Smooth muscle cell (in vitro differentiated cells): ENCODE measurements around the gene DCDC2C. TPM values are rescaled to one million over a fixed set of nuclear protein-coding genes. Genes with fewer than 3 reads are reported as not detected.

Experiments
- DNase-seq: peaks from one replicate; lab custom pipeline; 2025; ENCODE audit not compliant: unreplicated experiment; lab: John Stamatoyannopoulos, UW
- H2AFZ ChIP-seq: fragments of 200-600 bp; sonication (generic); 2 replicates; pipeline ENCODE4 v1.6.0; 2016; ENCODE audit warnings: antibody characterized with exemption, low read depth, mild to moderate bottlenecking
- H3F3A ChIP-seq: fragments of 200-600 bp; sonication (generic); 2 replicates; pipeline ENCODE4 v1.6.0; 2017; ENCODE audit warnings: antibody characterized with exemption, low read depth
- H3K27ac ChIP-seq: fragments of 200-600 bp; sonication (generic); 2 replicates; pipeline ENCODE4 v1.5.1; 2016; ENCODE audit warnings: low read depth, mild to moderate bottlenecking
- H3K27me3 ChIP-seq: fragments of 200-600 bp; sonication (generic); 2 replicates; pipeline ENCODE4 v1.6.1; 2016; ENCODE audit warnings: low read depth, mild to moderate bottlenecking
- H3K36me3 ChIP-seq: fragments of 200-600 bp; sonication (generic); 2 replicates; pipeline ENCODE4 v1.5.1; 2016; ENCODE audit warnings: low read depth
- H3K4me1 ChIP-seq: fragments of 200-600 bp; sonication (generic); 2 replicates; pipeline ENCODE4 v1.5.1; 2016; ENCODE audit warnings: low read depth
- H3K4me2 ChIP-seq: fragments of 200-600 bp; sonication (generic); 2 replicates; pipeline ENCODE4 v1.6.0; 2016; ENCODE audit warnings: mild to moderate bottlenecking
- H3K4me3 ChIP-seq: fragments of 200-600 bp; sonication (generic); 2 replicates; pipeline ENCODE4 v1.5.1; 2016; ENCODE audit warnings: mild to moderate bottlenecking
- H3K79me2 ChIP-seq: fragments of 200-600 bp; sonication (generic); 2 replicates; pipeline ENCODE4 v1.6.0; 2016; ENCODE audit warnings: low read depth, mild to moderate bottlenecking
- H3K9ac ChIP-seq: fragments of 200-600 bp; sonication (generic); 2 replicates; pipeline ENCODE4 v1.6.0; 2016; ENCODE audit warnings: low read depth
- H3K9me3 ChIP-seq: fragments of 200-600 bp; sonication (generic); replicated peaks from 2 replicates; pipeline ENCODE4 v1.5.1; 2016; ENCODE audit warnings: low read depth
- H4K20me1 ChIP-seq: fragments of 200-600 bp; sonication (generic); 2 replicates; pipeline ENCODE4 v1.6.0; 2016; ENCODE audit warnings: low read depth
- CTCF ChIP-seq: fragments of 200-600 bp; sonication (generic); IDR thresholded peaks from 2 replicates; pipeline ENCODE4 v1.5.1; 2017; ENCODE audit warnings: borderline replicate concordance, mild to moderate bottlenecking, antibody characterized with exemption; ENCODE audit not compliant: insufficient read depth, poor library complexity, severe bottlenecking
- WGBS: methylation state at CpG from one replicate; pipeline ENCODE4 v1.1.7; 2016; ENCODE audit warnings: low lambda C conversion rate; 5-methylcytosine and 5-hydroxymethylcytosine counted together
- polyA plus RNA-seq: library from polyadenylated mRNA; unstranded; fragments of >200 nt; fragmentation: Nextera tagmentation; extraction: Ambion mirVana; gene quantifications from 2 replicates; pipeline ENCODE4 v1.2.1, GENCODE V29; 2016
- total RNA-seq: library from RNA; depleted of rRNA; stranded (reverse); fragments of >200 nt; gene quantifications from 2 replicates; pipeline ENCODE4 v1.2.3, GENCODE V29; 2014

The DCDC2C gene
- total and polyA plus RNA-seq, 2 experiments from 2014 or later, result not detected

- DNase-seq, result no peak
- no peaks in the 10 kb centered on the region for H3K9me3 ChIP-seq
- no peaks in the 10 kb centered on the region for H3F3A ChIP-seq
- H3K27me3 ChIP-seq, result no peaks in the 10 kb centered on the region
- H3K4me2 ChIP-seq, result no peak overlapping the region
- H3K36me3 ChIP-seq, result no peaks in the 10 kb centered on the region
- peaks cover 4% of the 10 kb centered on the region for H3K4me1 ChIP-seq
- H2AFZ ChIP-seq, result no peak overlapping the region
- no peak overlapping the region for H3K4me3 ChIP-seq
- TF ChIP-seq CTCF, result no peak
- no peaks in the 10 kb centered on the region for H4K20me1 ChIP-seq
- no peak overlapping the region for H3K9ac ChIP-seq
- H3K27ac ChIP-seq, result no peak overlapping the region
- H3K79me2 ChIP-seq, result no peaks in the 10 kb centered on the region
- 71% methylated on average over 7 of the region's 7 CpGs for WGBS
Measured at GRCh38 chr2:3870222-3870621, 166.8 kb downstream of the DCDC2C start.

GRCh38 chr2:3871002-3871401 is 167.6 kb downstream of the DCDC2C start:
- no peaks in the 10 kb centered on the region for H3K9me3 ChIP-seq
- WGBS, result 93% methylated on average over 4 of the region's 4 CpGs
- no peak overlapping the region for H3K27ac ChIP-seq
- no peaks in the 10 kb centered on the region for H3K36me3 ChIP-seq
- H3K9ac ChIP-seq, result no peak overlapping the region
- no peak overlapping the region for H3K4me3 ChIP-seq
- no peaks in the 10 kb centered on the region for H3K27me3 ChIP-seq
- H4K20me1 ChIP-seq, result no peaks in the 10 kb centered on the region
- no peaks in the 10 kb centered on the region for H3F3A ChIP-seq
- H2AFZ ChIP-seq, result no peak overlapping the region
- H3K4me1 ChIP-seq, result peaks cover 4% of the 10 kb centered on the region
- H3K4me2 ChIP-seq, result no peak overlapping the region
- no peaks in the 10 kb centered on the region for H3K79me2 ChIP-seq
- TF ChIP-seq CTCF, result no peak
- no peak for DNase-seq

GRCh38 chr2:3872451-3872850 is 169.1 kb downstream of the DCDC2C start:
- Histone ChIP-seq H3K4me1 (peaks cover 4% of the 10 kb centered on the region), H3F3A (no peaks in the 10 kb centered on the region), H3K27ac (no peak overlapping the region), H3K9me3 (no peaks in the 10 kb centered on the region), H3K4me2 (no peak overlapping the region), H4K20me1 (no peaks in the 10 kb centered on the region), H3K27me3 (no peaks in the 10 kb centered on the region), H2AFZ (no peak overlapping the region), H3K79me2 (no peaks in the 10 kb centered on the region), H3K36me3 (no peaks in the 10 kb centered on the region), H3K9ac (no peak overlapping the region), H3K4me3 (no peak overlapping the region)
- DNase-seq, result no peak
- whole genome bisulfite sequencing, result 68% methylated on average over 3 of the region's 3 CpGs
- TF ChIP-seq CTCF, result no peak

- Histone ChIP-seq H2AFZ (no peak overlapping the region), H3K79me2 (no peaks in the 10 kb centered on the region), H3K27me3 (no peaks in the 10 kb centered on the region), H3K9me3 (no peaks in the 10 kb centered on the region), H3K4me2 (no peak overlapping the region), H3K36me3 (no peaks in the 10 kb centered on the region), H3K27ac (no peak overlapping the region), H4K20me1 (no peaks in the 10 kb centered on the region), H3K9ac (no peak overlapping the region), H3K4me1 (peaks cover 4% of the 10 kb centered on the region), H3F3A (no peaks in the 10 kb centered on the region), H3K4me3 (no peak overlapping the region)
- WGBS, result 80% methylated on average over 2 of the region's 2 CpGs
- DNase-seq, result no peak
- no peak for TF ChIP-seq CTCF
Measured at GRCh38 chr2:3873899-3874298, 170.5 kb downstream of the DCDC2C start.
